Mesenchymal stem cell (in vitro differentiated cells and primary cell): ENCODE measurements around the gene SYT17.

ENCODE experiments used
- DNase-seq: peaks from one replicate; pipeline ENCODE4 v3.0.0-alpha.2; 2013
- H2AFZ ChIP-seq: one replicate; pipeline ENCODE4 v1.6.1; 2013; ENCODE audit warnings: low read depth, mild to moderate bottlenecking, control low read depth, inconsistent platforms, low read length, moderate library complexity
- H2AK5ac ChIP-seq: 2 replicates; pipeline ENCODE4 v1.6.1; 2013; ENCODE audit warnings: low read length, moderate library complexity, mild to moderate bottlenecking, inconsistent platforms; ENCODE audit not compliant: severe bottlenecking
- H2BK120ac ChIP-seq: one replicate; pipeline ENCODE4 v1.6.1; 2013; ENCODE audit warnings: low read depth, mild to moderate bottlenecking, inconsistent platforms, low read length, moderate library complexity
- H2BK12ac ChIP-seq, 2 experiments: one replicate each; pipeline ENCODE4 v1.6.1; 2013; ENCODE audit warnings: inconsistent platforms in 2 of 2, low read length in 2 of 2, mild to moderate bottlenecking in 2 of 2, moderate library complexity in 2 of 2, control low read depth in 1 of 2
- H2BK15ac ChIP-seq: one replicate; pipeline ENCODE4 v1.6.1; 2013; ENCODE audit warnings: mild to moderate bottlenecking, low read depth, inconsistent platforms; ENCODE audit not compliant: poor library complexity, severe bottlenecking
- H2BK5ac ChIP-seq: 2 replicates; pipeline ENCODE4 v1.6.1; 2013; ENCODE audit warnings: low read depth, mild to moderate bottlenecking, low read length, control low read depth, inconsistent platforms; ENCODE audit not compliant: poor library complexity, severe bottlenecking
- H3K14ac ChIP-seq, 2 experiments: one replicate each; pipeline ENCODE4 v1.6.1; 2013; ENCODE audit warnings: inconsistent platforms in 2 of 2, low read length in 2 of 2, control low read depth in 1 of 2, mild to moderate bottlenecking in 1 of 2, moderate library complexity in 1 of 2
- H3K18ac ChIP-seq, 2 experiments: one replicate each; pipeline ENCODE4 v1.6.1; 2013; ENCODE audit warnings: inconsistent platforms in 2 of 2, low read length in 2 of 2, control low read depth in 1 of 2, low read depth in 1 of 2, mild to moderate bottlenecking in 1 of 2
- H3K23ac ChIP-seq, 2 experiments: one replicate each; pipeline ENCODE4 v1.6.1; 2013; ENCODE audit warnings: inconsistent platforms in 2 of 2, low read length in 2 of 2, mild to moderate bottlenecking in 2 of 2, moderate library complexity in 2 of 2, control low read depth in 1 of 2
- H3K27ac ChIP-seq: 2 replicates; pipeline ENCODE4 v1.5.1; 2013; ENCODE audit warnings: mild to moderate bottlenecking, moderate library complexity, low read length, control low read depth, inconsistent platforms; ENCODE audit not compliant: poor library complexity, severe bottlenecking
- H3K27me3 ChIP-seq, 2 experiments: 2 replicates each; pipeline versions ENCODE4 v1.6.1 to v1.7.0; 2013; ENCODE audit warnings: low read length in 2 of 2, mild to moderate bottlenecking in 2 of 2, moderate library complexity in 2 of 2, control low read depth in 1 of 2, inconsistent platforms in 1 of 2; ENCODE audit not compliant: control insufficient read depth in 1 of 2, insufficient read depth in 1 of 2
- H3K36me3 ChIP-seq, 2 experiments: 2 replicates each; pipeline versions ENCODE4 v1.6.1 to v1.7.0; 2013; ENCODE audit warnings: low read length in 2 of 2, control low read depth in 1 of 2, inconsistent platforms in 1 of 2, low read depth in 1 of 2, mild to moderate bottlenecking in 1 of 2; ENCODE audit not compliant: insufficient read depth in 2 of 2, control insufficient read depth in 1 of 2
- H3K4ac ChIP-seq, 2 experiments: one replicate each; pipeline ENCODE4 v1.6.1; 2013; ENCODE audit warnings: inconsistent platforms in 2 of 2, low read length in 2 of 2, mild to moderate bottlenecking in 2 of 2, moderate library complexity in 2 of 2, control low read depth in 1 of 2, low read depth in 1 of 2
- H3K4me1 ChIP-seq: 2 replicates; pipeline ENCODE4 v1.6.1; 2013; ENCODE audit warnings: low read depth, low read length, control low read depth; ENCODE audit not compliant: control insufficient read depth, insufficient read depth
- H3K4me2 ChIP-seq: 2 replicates; pipeline ENCODE4 v1.6.1; 2013; ENCODE audit warnings: low read length, mild to moderate bottlenecking, inconsistent platforms; ENCODE audit not compliant: poor library complexity, severe bottlenecking
- H3K4me3 ChIP-seq, 2 experiments: 2 replicates each; pipeline versions ENCODE4 v1.5.1 to v1.7.0; 2013; ENCODE audit warnings: low read length in 2 of 2, mild to moderate bottlenecking in 2 of 2, control low read depth in 1 of 2, low read depth in 1 of 2; ENCODE audit not compliant: insufficient read depth in 1 of 2
- H3K79me1 ChIP-seq: replicated peaks from 2 replicates; pipeline ENCODE4 v1.6.1; 2013; ENCODE audit warnings: mild to moderate bottlenecking, control low read depth, low read length, inconsistent platforms; ENCODE audit not compliant: poor library complexity, severe bottlenecking
- H3K9ac ChIP-seq: 2 replicates; pipeline ENCODE4 v1.7.0; 2013; ENCODE audit warnings: mild to moderate bottlenecking, low read length, moderate library complexity
- H3K9me3 ChIP-seq: 2 replicates; pipeline ENCODE4 v1.7.0; 2013; ENCODE audit warnings: mild to moderate bottlenecking, low read length; ENCODE audit not compliant: control insufficient read depth
- H4K8ac ChIP-seq: one replicate; pipeline ENCODE4 v1.6.1; 2013; ENCODE audit warnings: inconsistent platforms, mild to moderate bottlenecking, low read length, moderate library complexity
- H4K91ac ChIP-seq: one replicate; pipeline ENCODE4 v1.6.1; 2013; ENCODE audit warnings: mild to moderate bottlenecking, low read length, inconsistent platforms
- whole genome bisulfite sequencing: methylation state at CpG from one replicate; pipeline ENCODE4 v1.1.7; 2013; ENCODE audit warnings: mixed read lengths; 5-methylcytosine and 5-hydroxymethylcytosine counted together

Gene SYT17

GRCh38 chr16:19136549-19137196 is 31.4 kb upstream of the SYT17 start:
- no peak overlapping the region for H2AK5ac ChIP-seq
- H2BK15ac ChIP-seq: peak overlapping the region; percentile 84
- no peak overlapping the region for H3K4me3 ChIP-seq
- no peak overlapping the region for H2BK5ac ChIP-seq
- 57% methylated on average over 9 of the region's 10 CpGs for WGBS
- H3K9me3 ChIP-seq: no peaks in the 10 kb centered on the region
- H3K4me1 ChIP-seq: peaks cover 15% of the 10 kb centered on the region
- no peak overlapping the region for H3K27ac ChIP-seq
- H3K79me1 ChIP-seq: no peaks in the 10 kb centered on the region
- H4K91ac ChIP-seq: peak overlapping the region; percentile 94
- H2AFZ ChIP-seq: no peak overlapping the region
- H3K9ac ChIP-seq: no peak overlapping the region
- H3K23ac ChIP-seq: no peak overlapping the region
- H2BK12ac ChIP-seq: peak overlapping the region; percentile 80 to 85
- no peak overlapping the region for H3K14ac ChIP-seq
- no peaks in the 10 kb centered on the region for H3K36me3 ChIP-seq
- peak overlapping the region; percentile 84 for H4K8ac ChIP-seq
- peak overlapping the region; percentile 39 to 65 for H3K4ac ChIP-seq
- H3K18ac ChIP-seq: peak overlapping the region; percentile 46 to 67
- H3K4me2 ChIP-seq: no peak overlapping the region
- no peak overlapping the region for H2BK120ac ChIP-seq
- H3K27me3 ChIP-seq: no peaks in the 10 kb centered on the region
- DNase-seq: peak; percentile 74

GRCh38 chr16:19137201-19138128 is 30.6 kb upstream of the SYT17 start:
- no peak overlapping the region for H2BK15ac ChIP-seq
- no peaks in the 10 kb centered on the region for H3K36me3 ChIP-seq
- 46% methylated on average over 3 of the region's 6 CpGs for WGBS
- no peak overlapping the region for H3K4me2 ChIP-seq
- no peak overlapping the region for H2BK5ac ChIP-seq
- no peak overlapping the region for H4K91ac ChIP-seq
- H3K4ac ChIP-seq: peak overlapping the region; percentile 78 to 79
- H3K4me3 ChIP-seq: no peak overlapping the region
- no peak overlapping the region for H3K27ac ChIP-seq
- H3K23ac ChIP-seq: no peak overlapping the region
- peak overlapping the region; percentile 58 for H4K8ac ChIP-seq
- peak overlapping the region; percentile 72 to 87 for H3K18ac ChIP-seq
- no peaks in the 10 kb centered on the region for H3K79me1 ChIP-seq
- peak; percentile 45 for DNase-seq
- no peaks in the 10 kb centered on the region for H3K9me3 ChIP-seq
- no peaks in the 10 kb centered on the region for H3K27me3 ChIP-seq
- H2BK120ac ChIP-seq: peak overlapping the region; percentile 52
- no peak overlapping the region for H2AK5ac ChIP-seq
- H3K14ac ChIP-seq: no peak overlapping the region
- peak overlapping the region in 1 of 2 experiments; percentile 81 for H2BK12ac ChIP-seq
- no peak overlapping the region for H3K9ac ChIP-seq
- peaks cover 13% of the 10 kb centered on the region for H3K4me1 ChIP-seq
- H2AFZ ChIP-seq: no peak overlapping the region

DNA sequence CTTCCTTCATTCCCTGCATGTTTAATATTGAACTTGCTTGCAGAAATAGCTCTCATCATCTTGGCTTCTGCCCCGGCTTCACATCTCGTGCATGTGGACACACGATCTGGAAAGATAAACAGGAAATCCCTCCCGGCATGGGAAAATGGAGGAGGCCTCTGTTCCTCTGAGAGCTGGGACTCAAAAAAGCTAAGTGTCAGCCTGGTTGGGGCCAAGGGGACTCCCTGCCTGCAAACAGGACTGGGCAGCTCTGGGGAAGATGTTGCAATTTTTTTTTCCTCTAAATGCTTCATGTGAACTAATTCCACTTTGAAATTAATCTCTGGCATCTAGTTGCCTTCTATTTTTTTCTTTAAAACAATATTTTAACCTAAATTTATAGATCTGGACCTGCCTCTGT is 29.4 kb upstream of the SYT17 start:
- no peak overlapping the region for H3K27ac ChIP-seq
- H3K4me2 ChIP-seq: peak overlapping the region; percentile 38
- H3K14ac ChIP-seq: no peak overlapping the region
- H2BK15ac ChIP-seq: no peak overlapping the region
- H2BK120ac ChIP-seq: no peak overlapping the region
- no peak overlapping the region for H4K8ac ChIP-seq
- H3K4ac ChIP-seq: no peak overlapping the region
- H3K4me3 ChIP-seq: peak overlapping the region in 1 of 2 experiments; percentile 23
- no peaks in the 10 kb centered on the region for H3K9me3 ChIP-seq
- WGBS: 0% methylated on average over 4 of the region's 4 CpGs
- H3K9ac ChIP-seq: peak overlapping the region; percentile 52
- peak; percentile 98 for DNase-seq
- no peak overlapping the region for H3K18ac ChIP-seq
- no peaks in the 10 kb centered on the region for H3K36me3 ChIP-seq
- no peak overlapping the region for H2BK5ac ChIP-seq
- no peak overlapping the region for H2BK12ac ChIP-seq
- no peak overlapping the region for H2AK5ac ChIP-seq
- no peaks in the 10 kb centered on the region for H3K79me1 ChIP-seq
- H3K4me1 ChIP-seq: peaks cover 13% of the 10 kb centered on the region
- no peak overlapping the region for H2AFZ ChIP-seq
- H4K91ac ChIP-seq: no peak overlapping the region
- H3K27me3 ChIP-seq: peaks cover 0 to 3% of the 10 kb centered on the region in 2 experiments
- H3K23ac ChIP-seq: no peak overlapping the region

DNA sequence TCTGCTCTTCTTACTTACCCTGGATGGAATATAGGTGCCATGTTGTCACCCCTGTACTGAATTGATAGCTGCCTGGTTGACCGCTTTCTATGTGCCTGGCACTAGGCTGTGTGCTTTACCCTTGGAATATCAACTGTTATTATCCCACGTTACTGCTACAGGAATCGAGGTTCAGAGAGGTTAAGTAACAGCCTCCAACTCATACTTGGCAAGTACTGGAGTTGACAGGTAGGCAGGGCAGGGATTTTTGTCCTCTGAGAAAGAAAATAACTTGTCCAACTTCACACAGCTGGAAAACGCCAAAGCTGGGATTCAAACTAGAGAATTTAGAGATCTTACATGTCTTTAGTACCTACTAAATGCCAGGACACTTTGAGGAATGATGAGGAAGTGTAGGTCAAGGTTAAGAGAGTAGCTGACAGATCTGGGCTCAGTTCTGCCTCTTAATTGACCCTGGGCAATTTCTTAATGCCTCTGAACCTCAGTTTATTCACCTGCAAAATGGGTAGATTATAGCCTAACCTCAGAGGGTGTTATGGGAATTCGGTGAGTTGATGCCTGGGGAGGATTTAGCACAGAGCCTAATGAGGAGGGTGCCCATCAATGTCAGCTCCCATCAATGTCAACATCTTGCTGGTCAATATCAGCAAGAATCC is 28.5 kb upstream of the SYT17 start:
- 73% methylated on average over 4 of the region's 5 CpGs for WGBS
- H2AFZ ChIP-seq: no peak overlapping the region
- H2BK15ac ChIP-seq: no peak overlapping the region
- no peaks in the 10 kb centered on the region for H3K36me3 ChIP-seq
- peaks cover 13% of the 10 kb centered on the region for H3K4me1 ChIP-seq
- H3K27me3 ChIP-seq: peaks cover 1 to 3% of the 10 kb centered on the region in 2 experiments
- peak overlapping the region; percentile 86 for H4K91ac ChIP-seq
- no peak overlapping the region for H3K4me2 ChIP-seq
- H3K4ac ChIP-seq: peak overlapping the region; percentile 75 to 79
- no peaks in the 10 kb centered on the region for H3K79me1 ChIP-seq
- peak overlapping the region; percentile 64 to 89 for H3K18ac ChIP-seq
- no peak overlapping the region for H3K4me3 ChIP-seq
- H2AK5ac ChIP-seq: no peak overlapping the region
- H3K27ac ChIP-seq: no peak overlapping the region
- no peaks in the 10 kb centered on the region for H3K9me3 ChIP-seq
- H2BK120ac ChIP-seq: peak overlapping the region; percentile 76
- H2BK12ac ChIP-seq: peak overlapping the region; percentile 92 to 97
- peak overlapping the region; percentile 91 for H4K8ac ChIP-seq
- no peak overlapping the region for H3K9ac ChIP-seq
- no peak overlapping the region for H2BK5ac ChIP-seq
- H3K23ac ChIP-seq: no peak overlapping the region
- DNase-seq: no peak
- no peak overlapping the region for H3K14ac ChIP-seq
